ENCODE measurements around the gene OR9Q2.
"Not testable (repeated sequence)": the region's sequence is repeated elsewhere in the genome, so short reads cannot be mapped to it uniquely, and the experiment has no call there.

Gene OR9Q2

DNA sequence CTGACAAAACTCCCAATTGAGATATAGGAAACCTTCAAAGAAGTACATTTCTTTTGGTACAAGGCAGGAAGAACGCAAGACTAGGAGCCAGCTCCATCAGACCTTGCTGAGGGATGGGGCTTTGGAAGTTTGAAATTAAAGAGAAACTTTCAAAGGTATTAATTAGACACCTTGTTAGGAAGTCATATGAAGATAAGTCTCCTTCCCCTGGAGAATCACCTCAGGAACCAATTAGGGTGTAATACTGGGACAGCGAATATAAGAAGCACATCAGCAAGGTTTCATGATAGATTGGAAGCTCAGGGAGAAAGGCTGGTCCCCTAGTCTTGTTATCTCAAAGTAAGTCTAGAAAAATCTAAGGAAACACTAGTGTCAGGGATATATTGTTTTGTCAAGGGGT lies at the start of gene OR9Q2:
OR9Q2 (plus strand) TSS at position 301 of the 400 bp plus-strand sequence. CDS start 1,421 bp downstream, outside the sequence.
- DNase-seq (ENCODE audit: low spot score) = no peak

DNA sequence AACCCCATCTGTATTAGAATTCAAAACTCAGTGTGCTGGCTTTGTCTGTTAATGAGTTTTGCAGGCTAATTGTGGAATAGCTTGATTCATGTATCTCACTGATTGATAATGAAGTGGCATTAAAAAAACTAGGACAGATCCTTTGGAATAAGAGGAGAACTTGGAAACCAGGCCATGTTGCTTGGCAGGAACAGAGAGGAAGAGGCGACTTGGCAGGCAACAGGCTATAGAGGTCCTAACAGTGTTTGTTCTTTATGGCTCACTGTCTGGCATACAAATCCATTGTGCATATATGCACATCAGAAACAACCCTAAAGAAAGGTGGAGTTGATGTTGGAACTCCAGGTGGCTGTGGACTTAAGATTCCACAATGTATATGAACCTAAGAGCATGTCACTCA lies 46.1 kb upstream of the OR9Q2 start:
- no peak for DNase-seq (ENCODE audit: low spot score)

GRCh38 chr11:58152781-58153180 lies 36.1 kb upstream of the OR9Q2 start:
- DNase-seq (ENCODE audit: low spot score) = no peak

GRCh38 chr11:58164389-58164788 lies 24.5 kb upstream of the OR9Q2 start:
- DNase-seq (ENCODE audit: low spot score) = no peak

- DNase-seq (ENCODE audit: low spot score) = no peak
Observed at GRCh38 chr11:58164990-58165389, 23.9 kb upstream of the OR9Q2 start.

- no peak for DNase-seq (ENCODE audit: low spot score)
Observed at GRCh38 chr11:58165504-58166106, 23.3 kb upstream of the OR9Q2 start.

DNA sequence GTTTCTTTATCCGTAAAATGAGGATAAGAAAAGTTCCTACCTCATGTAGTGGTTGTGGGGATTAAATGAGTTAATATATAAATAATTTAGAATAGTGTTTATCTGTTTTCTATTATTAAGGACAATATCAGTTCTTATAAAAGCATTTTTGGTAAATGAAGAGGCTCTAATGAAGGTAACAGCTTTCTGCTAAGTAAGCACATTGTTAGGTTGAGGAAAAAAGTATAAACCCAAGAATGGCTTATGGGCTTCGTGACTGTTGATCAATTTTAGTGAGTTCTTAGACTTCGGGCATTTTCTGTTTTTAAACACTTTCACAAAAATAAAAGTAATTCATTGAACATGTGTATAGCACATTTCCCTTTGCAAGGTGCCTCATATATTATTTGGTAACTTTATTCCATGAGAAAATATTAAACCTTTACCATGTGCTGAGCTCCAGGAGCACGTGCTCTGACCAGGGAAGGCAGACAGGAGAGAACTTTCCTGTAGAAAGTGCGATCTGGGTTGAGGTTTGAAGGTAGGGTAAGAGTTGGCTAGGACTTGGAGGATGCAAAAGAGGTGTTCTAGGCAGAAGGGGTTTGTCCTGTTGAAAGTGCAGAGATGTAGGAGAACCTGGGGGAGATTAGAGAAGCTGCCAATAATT lies 11.3 kb upstream of the OR9Q2 start:
- DNase-seq (ENCODE audit: low spot score) = no peak

GRCh38 chr11:58178444-58178843 lies 10.4 kb upstream of the OR9Q2 start:
- DNase-seq (ENCODE audit: low spot score) = no peak

DNA sequence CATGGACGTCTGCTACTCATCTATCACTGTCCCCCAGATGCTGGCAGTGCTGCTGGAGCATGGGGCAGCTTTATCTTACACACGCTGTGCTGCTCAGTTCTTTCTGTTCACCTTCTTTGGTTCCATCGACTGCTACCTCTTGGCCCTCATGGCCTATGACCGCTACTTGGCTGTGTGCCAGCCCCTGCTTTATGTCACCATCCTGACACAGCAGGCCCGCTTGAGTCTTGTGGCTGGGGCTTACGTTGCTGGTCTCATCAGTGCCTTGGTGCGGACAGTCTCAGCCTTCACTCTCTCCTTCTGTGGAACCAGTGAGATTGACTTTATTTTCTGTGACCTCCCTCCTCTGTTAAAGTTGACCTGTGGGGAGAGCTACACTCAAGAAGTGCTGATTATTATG lies 9.2 kb upstream of the OR9Q2 start:
- DNase-seq (ENCODE audit: low spot score) = no peak

GRCh38 chr11:58186938-58187337 lies 1.9 kb upstream of the OR9Q2 start:
- DNase-seq (ENCODE audit: low spot score) = no peak

DNA sequence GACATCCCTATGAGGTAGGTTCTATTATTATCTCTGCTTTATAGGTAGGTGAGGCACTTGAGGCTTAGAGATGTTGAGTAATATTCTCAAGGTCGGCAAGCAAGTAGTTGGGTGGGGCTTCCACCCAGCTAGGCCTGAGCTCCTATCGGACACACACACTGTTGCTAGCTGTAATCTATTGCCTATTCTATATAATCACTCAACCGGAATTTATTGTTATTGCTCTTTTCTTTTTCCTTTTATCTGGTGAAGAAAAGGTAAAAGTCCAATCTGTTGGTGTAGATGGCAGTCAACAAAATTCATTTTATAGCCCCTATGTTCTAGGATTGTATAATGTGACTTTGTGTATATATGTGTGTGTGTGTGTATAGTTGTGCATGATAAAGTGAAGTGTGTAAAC lies 3.4 kb downstream of the OR9Q2 start:
- DNase-seq (ENCODE audit: low spot score) = no peak

DNA sequence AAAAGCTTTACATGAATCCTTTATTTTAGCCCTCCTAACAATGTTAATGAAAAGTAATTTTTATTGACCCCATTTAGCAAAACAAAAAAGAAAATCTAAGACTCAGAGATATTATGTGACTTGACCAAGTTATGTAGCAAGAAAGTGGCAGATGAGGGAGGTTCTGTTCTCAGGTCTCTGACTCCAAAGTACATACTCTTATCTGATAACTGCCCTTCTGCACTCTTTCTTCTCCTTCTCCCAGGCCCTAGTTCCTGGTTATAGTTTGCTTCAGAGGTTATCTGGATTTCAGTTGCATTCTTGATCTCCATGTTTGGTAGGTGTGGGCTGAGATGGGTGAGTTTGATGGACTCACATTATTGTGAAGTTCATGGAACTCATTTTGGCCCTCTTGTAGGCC lies 4.5 kb downstream of the OR9Q2 start:
- no peak for DNase-seq (ENCODE audit: low spot score)

- DNase-seq (ENCODE audit: low spot score) = no peak
Observed at GRCh38 chr11:58195939-58196338, 7.1 kb downstream of the OR9Q2 start.

- DNase-seq (ENCODE audit: low spot score) = no peak
Observed at GRCh38 chr11:58199271-58199670, 10.4 kb downstream of the OR9Q2 start.

DNA sequence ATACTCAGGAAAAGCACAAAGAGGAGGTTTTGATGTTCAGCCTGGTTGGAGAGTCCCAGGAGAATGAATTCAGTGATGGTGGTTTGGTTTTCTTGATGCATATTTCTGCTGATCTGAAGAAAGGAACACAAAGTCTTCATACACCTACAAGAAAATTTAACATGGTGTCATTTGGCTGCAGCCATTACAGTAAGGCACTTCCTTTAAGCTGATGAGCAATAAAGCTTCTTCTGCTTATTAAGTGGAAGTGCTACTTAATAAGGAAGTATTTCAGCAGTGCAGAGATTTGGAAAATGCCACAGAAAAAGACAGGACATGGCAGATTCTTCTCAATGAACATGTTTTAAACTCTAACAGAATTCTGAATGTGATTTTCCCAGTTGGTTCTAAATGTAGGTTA lies 15.2 kb downstream of the OR9Q2 start, which contains the start of gene OR1S2:
OR1S2 (minus strand) TSS at position 101 of the 400 bp plus-strand sequence; CDS start at position 101, 0 bp downstream.
- no peak for DNase-seq (ENCODE audit: low spot score)

- DNase-seq (ENCODE audit: low spot score) = not testable (repeated sequence)
Observed at GRCh38 chr11:58212420-58212819, 23.6 kb downstream of the OR9Q2 start, which contains the start of gene OR1S1. Gene OR1S1, plus strand, starts transcription at chr11:58212720.

GRCh38 chr11:58216476-58216875 lies 27.6 kb downstream of the OR9Q2 start:
- no peak for DNase-seq (ENCODE audit: low spot score)

DNA sequence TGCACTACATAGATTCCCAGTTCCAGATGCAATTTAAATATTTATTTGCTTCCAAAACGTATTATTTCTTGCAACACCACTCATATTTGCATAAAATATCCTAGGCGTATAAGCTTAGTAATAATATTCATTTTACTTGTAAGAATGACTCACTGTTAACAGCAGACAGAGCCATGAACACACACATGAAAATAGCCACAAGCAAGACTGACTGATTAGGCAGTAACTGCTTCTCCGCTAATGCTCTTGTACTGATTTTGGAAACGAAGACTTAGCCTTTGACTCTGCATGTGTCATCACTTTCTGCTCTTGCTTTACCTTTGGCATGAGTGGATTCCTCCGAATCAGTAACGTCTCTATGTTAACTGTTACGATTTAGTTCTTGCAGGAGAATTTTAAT lies 33.9 kb downstream of the OR9Q2 start:
- no peak for DNase-seq (ENCODE audit: low spot score)

DNA sequence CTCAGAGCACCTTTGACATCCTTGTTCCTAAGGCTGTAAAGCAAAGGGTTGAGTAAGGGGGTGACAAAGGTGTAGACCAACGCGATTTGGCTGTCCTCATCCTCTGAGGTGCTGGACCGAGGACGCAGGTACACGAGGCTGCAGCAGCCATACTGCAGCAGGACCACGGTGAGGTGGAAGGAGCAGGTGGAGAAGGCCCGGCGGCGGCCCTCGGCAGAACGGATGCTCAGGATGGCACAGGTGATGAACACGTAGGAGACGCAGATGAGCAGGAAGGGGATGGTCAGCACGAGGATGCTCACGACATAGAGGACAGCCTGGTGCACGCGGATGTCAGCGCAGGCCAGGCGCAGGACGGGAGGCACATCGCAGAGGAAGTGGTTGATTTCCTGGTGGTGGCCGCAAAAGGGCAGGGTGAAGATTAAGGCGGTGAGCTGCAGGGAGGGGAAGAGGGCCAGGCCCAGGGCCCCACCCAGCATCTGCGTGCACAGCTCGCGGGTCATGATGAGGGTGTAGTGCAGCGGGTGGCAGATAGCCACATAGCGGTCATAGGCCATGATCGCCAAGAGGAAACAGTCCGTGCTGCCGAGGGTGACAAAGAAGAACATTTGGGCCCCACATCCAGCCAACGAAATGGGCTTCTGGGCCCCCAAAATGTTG lies 39.2 kb downstream of the OR9Q2 start:
- no peak for DNase-seq (ENCODE audit: low spot score)

All from NAMALWA (cell line).